NT2/D1 (cell line): ENCODE data around the gene LENG9.

Experiments used
- SUZ12 ChIP-seq: IDR thresholded peaks from 2 replicates; pipeline ENCODE4 v1.6.1; 2011; ENCODE audit not compliant: insufficient read length, insufficient read depth; ENCODE audit errors: extremely low read depth
- YY1 ChIP-seq: IDR thresholded peaks from 2 replicates; pipeline ENCODE4 v1.6.1; 2011; ENCODE audit not compliant: insufficient read length, insufficient read depth

- TF ChIP-seq SUZ12 (no peak), YY1 (no peak)
These were observed 7.7 kb downstream of the LENG9 start for GRCh38 chr19:54455786-54456422.
